ENCODE results near the gene ZKSCAN5.

DNA sequence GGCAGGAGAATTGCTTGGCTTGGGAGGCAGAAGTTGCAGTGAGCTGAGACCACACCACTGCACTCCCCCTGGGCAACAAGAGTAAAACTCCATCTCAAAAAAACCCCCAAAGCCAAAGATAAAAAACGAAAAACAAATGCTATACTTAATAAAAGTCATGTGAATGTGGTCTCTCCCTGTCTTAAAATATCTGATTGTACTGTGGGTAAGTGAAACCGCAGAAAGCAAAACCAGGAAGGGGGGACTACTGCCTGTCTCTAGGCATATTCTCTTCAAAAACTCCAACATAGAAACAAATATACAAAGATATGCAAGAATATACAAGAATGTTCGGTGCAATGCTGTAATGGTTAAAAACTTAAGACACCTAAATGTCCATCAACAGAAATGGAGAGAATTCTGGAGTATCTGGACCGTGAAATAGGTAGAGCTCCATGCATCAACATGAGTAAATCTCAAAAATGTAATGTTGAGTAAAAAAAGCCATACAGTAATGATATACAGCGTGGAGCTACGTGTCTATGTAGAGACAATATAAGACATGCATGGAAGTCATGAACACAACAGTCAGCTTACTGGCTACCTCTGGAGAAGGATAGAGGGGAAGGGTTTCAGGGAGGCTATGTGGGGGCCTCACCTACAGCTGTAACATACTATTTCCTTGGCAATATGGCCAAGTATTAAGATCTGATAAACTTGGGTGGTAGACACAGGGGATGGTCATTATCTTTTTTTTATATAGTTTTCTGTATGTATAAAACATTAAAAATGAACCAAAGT is 6.5 kb upstream of the ZKSCAN5 start:
- TF ChIP-seq, protein P1, sequence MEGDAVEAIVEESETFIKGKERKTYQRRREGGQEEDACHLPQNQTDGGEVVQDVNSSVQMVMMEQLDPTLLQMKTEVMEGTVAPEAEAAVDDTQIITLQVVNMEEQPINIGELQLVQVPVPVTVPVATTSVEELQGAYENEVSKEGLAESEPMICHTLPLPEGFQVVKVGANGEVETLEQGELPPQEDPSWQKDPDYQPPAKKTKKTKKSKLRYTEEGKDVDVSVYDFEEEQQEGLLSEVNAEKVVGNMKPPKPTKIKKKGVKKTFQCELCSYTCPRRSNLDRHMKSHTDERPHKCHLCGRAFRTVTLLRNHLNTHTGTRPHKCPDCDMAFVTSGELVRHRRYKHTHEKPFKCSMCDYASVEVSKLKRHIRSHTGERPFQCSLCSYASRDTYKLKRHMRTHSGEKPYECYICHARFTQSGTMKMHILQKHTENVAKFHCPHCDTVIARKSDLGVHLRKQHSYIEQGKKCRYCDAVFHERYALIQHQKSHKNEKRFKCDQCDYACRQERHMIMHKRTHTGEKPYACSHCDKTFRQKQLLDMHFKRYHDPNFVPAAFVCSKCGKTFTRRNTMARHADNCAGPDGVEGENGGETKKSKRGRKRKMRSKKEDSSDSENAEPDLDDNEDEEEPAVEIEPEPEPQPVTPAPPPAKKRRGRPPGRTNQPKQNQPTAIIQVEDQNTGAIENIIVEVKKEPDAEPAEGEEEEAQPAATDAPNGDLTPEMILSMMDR (IDR thresholded peaks at IDR 0.05): no peak
- no peak for TF ChIP-seq ZFX (IDR thresholded peaks at IDR 0.05; ENCODE audit: borderline replicate concordance)

All from 22Rv1 (cell line).